AG09319 (cell line): ENCODE data around the gene MFAP1.
"Not testable (repeated sequence)": the region's sequence is repeated elsewhere in the genome, so short reads cannot be mapped to it uniquely, and the experiment has no call there.

Experiments used
- DNase-seq: peaks from one replicate; pipeline ENCODE4 v3.0.0-alpha.2; 2010; ENCODE audit warnings: low read depth; ENCODE audit errors: extremely low read depth
- CTCF ChIP-seq: IDR thresholded peaks from 2 replicates; pipeline ENCODE4 v1.5.1; 2011; ENCODE audit warnings: low read depth, mild to moderate bottlenecking, inconsistent platforms, low read length, moderate library complexity

The MFAP1 gene

GRCh38 chr15:43824302-43825246 is at the start of gene MFAP1:
Gene MFAP1 (minus strand): TSS chr15:43824690. CDS start chr15:43824569, 121 bp downstream.
- TF ChIP-seq CTCF = no peak
- peak; percentile 94 for DNase-seq

GRCh38 chr15:43873651-43874050 is 49.2 kb upstream of the MFAP1 start:
- no peak for TF ChIP-seq CTCF
- no peak for DNase-seq

GRCh38 chr15:43872416-43873020 is 48.0 kb upstream of the MFAP1 start:
- TF ChIP-seq CTCF = peak; percentile 76
- peak; percentile 54 for DNase-seq

GRCh38 chr15:43871835-43872234 is 47.3 kb upstream of the MFAP1 start:
- no peak for DNase-seq
- no peak; the same call in 1 of the 2 replicates for TF ChIP-seq CTCF

- no peak for TF ChIP-seq CTCF
Observed at GRCh38 chr15:43868406-43868805, 43.9 kb upstream of the MFAP1 start.

GRCh38 chr15:43867096-43867495 is 42.6 kb upstream of the MFAP1 start:
- no peak for TF ChIP-seq CTCF
- no peak for DNase-seq

More at GRCh38 chr15:43868406-43868805, 43.9 kb upstream of the MFAP1 start:
- DNase-seq = no peak

- not testable (repeated sequence) for DNase-seq
Observed at GRCh38 chr15:43866636-43867035, 42.1 kb upstream of the MFAP1 start.
